ENCODE measurements around the gene SLC43A2.
A peak's percentile ranks its signal among the peaks of the same experiment; 100 is the strongest.

The SLC43A2 gene

GRCh38 chr17:1643293-1643998, 14.8 kb upstream of the SLC43A2 start:
- peak; percentile 78 for DNase-seq

DNA sequence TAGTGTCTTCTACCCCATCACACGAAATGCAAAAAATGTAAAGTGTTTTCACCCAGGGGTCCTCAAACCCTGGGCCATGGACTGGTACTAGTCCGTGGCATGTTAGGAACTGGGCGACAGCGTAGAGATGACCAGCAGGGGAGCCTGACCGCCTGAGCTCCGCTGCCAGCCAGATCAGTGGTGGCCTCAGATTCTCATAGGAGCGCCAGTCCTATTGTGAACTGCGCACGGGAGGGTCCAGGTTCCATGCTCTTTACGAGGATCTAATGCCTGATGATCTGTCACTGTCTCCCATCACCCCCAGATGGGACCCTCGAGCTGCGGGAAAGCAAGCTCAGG, 12.4 kb upstream of the SLC43A2 start:
- no peak for DNase-seq

GRCh38 chr17:1640329-1641064, 11.9 kb upstream of the SLC43A2 start:
- no peak for DNase-seq

DNA sequence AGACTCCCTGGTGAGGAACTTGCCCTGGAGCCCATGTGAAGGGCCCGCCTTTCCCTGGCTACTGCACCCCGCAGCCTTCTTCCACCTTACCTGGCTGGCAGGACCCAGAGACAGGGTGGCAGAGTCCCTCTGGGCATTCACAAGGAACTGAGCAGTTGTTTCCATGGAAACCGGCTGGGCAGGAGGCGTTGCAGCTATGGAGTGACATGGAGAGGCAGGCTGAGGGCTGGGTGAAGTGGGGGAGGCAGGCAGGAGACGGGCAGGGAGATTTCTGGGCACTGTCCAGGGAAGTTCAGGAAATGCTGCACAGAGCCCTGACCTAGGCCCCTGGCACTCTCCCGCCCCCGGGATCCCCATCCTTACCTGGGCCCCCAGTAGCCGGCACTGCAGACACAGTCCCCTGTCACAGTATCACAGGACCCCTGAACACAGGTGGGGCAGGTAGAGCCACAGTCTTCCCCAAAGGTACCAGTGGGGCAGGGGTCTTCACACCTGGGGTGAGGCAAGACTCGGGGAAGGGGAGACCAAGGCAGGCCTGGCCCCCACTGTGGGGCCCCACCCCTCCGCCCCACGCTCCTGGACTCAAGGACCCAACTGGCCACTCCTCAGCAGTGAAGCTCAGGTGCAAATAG, 11.0 kb upstream of the SLC43A2 start:
- DNase-seq = no peak

- DNase-seq = no peak
Measured at GRCh38 chr17:1638624-1639300, 10.1 kb upstream of the SLC43A2 start.

GRCh38 chr17:1638171-1638590, 9.5 kb upstream of the SLC43A2 start:
- DNase-seq = no peak

- no peak for DNase-seq
Measured at GRCh38 chr17:1636732-1637285, 8.2 kb upstream of the SLC43A2 start.

- DNase-seq = no peak
Measured at GRCh38 chr17:1635675-1636465, 7.2 kb upstream of the SLC43A2 start.

DNA sequence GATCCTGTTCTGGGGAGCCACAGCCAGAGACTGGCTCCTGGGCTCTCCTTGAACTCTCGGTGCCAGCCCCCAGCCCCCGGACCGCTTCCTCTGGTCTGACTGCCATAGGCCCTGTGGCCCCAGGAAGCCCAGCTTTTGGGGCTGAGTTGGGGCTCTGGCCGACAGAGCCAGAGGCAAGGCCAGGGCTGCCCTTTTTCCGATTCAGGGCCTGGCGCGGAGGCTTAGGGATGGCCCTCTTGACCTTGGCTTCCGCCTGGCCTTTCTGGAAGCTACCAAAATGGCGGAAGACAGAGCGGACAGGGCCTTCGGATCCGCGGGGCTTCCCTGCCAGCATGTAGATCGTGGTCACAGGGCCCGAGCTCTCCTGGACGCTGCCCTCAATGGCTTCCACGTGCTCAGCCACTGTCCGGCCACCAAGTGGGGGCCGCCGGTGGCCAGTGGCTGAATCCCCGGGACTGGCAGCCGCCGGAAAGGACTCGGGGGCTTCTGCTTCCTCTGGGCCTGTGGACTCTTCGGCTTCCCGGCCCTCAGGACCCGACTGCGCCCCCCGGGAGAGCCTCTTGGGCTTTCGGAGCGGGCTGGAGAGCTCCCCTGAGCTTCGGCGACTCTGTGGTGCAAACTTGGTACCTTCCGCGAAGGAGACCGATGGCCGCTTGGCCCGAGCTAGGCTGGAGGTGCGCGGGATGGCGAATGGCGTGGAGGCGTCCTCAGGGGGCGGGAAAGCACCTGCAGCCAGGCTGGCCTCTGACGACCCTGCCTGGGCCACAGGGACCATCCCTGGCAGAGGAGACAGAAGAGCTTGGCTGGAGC, 6.4 kb upstream of the SLC43A2 start:
- no peak for DNase-seq

DNA sequence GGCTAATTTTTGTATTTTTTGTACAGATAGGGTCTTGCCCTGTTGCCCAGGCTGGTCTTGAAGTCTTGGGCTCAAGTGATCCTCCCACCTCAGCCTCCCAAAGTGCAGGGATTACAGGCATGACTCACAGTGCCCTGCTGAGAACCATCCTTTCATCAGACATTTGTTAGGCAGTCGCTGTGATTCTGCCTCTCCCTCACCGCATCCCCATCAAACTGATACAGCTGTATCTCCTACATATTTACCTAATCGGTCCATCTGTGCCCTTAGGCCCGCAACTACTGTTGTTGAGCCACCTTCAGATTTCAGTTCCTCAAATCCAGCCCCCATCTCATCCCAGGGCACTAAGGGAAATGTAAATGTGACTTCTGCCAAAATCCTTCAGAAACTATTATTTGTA, 2.0 kb upstream of the SLC43A2 start:
- no peak for DNase-seq

DNA sequence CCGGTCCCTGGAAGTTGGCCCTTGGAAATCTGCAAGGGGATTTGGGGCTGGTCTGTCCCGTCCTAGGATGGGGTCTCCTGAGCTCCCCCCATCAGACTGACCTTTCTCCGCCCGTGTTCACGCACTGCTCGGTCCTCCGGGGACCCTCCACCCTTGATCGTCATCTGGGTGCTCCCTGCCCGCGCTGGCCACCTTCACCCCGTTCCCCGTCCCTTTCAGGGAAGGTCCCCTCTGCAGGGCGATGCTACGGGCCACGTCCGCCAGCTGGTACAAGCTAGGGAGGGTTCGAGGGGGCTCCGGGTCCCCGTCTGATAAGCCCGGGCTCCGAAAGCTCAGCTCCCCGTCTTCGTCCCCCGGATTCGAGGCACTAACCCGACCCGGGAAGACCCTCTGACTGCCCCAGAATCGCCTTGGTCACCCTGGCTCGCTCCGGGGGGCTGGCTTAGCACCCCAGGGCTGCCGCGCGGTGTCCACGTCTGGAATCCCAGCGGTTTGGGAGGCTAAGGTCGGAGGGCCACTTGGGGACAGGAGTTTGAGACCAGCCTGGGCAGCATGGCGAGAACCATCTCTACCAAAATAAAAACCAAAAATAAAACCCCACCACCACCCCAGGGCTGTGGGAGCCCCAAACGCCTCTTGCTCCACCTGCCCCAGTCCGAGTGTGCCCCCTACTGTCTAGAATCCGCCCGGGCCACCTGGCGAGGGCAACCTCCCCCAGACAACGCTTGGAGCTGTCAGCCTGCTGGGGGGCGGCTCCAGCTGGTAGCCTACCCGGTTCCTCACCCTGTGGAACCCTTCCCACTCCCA, 1.1 kb upstream of the SLC43A2 start:
- peak; percentile 67 for DNase-seq

GRCh38 chr17:1628856-1629503, 346 bp upstream of the SLC43A2 start:
- DNase-seq = peak; percentile 99

DNA sequence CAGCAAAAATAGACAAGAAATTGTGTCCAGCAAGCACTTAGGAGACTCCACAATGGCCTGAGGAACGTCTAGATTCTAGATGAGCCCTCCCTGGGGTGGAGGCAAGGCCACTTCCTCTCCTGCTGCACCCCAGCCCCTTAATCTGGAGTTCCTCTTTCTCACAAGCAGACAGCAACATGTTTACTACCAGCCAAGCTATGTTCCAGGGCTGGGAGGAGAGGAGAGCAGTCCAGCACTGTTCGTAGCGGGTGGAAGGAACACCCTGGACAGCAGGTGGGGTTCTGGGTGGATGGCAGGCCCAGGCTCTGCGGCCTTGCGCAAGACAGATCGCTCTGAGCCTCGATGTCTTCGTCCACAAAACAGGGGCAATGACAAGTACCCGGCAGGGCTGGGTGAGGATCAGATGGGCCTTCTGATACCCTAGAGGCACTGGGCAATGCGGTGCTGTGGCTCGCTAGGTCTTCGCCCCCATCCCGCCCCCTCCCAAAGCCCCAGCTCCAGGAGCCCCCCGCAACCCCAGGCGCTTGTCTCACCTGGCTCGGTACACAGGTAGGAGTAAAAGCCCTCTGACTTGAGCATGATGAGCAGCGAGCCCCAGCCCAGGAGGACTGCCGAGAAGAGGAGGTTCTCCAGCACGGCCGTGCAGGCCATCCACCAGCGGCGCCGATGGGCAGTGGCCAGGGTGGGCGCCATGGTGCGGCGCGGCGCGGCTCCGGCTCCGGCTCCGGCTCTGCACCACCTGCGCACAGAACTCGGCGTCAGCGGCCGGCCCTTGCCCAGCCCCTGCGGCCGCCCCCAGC, 1.3 kb downstream of the SLC43A2 start:
- DNase-seq = no peak

DNA sequence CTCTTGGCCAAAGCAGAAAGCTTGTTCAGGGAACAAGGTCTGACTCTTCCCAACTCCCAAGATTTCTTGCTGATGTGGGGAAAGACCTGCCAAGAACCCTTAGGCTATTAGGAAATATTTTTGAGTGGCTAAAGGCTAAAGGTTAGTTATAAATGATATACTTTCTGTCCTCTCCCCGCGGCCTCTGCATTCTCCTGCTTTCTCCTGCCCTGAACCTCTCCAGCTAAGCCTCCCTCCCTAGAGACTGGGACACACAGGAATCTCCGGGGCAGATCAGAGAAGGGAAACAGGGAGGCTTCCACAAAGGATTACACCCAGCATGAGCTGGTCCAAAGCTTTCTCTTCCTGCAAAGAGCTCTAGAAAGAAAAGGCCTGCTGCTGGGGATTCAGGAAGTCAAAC, 2.3 kb downstream of the SLC43A2 start:
- DNase-seq = no peak

DNA sequence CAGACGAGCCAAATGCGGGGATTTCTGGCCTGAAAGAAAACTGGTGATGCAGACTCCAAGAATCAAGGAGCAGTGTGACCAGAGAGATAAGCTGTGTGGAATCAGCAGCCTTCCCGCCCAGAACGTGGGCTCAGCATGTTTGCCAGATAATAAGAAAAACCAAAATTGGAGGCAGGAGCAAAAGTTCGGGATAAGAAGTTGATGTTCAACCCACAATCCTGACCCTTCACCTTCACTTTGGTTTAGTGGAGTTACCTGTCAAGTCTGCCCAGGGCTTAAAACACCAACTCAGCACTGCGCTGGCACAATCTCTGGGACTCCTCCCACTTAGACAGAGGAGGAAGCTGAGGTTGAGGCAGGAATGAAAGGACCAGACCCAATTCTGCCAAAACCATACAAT, 3.1 kb downstream of the SLC43A2 start:
- no peak for DNase-seq

- no peak for DNase-seq
Measured at GRCh38 chr17:1625053-1625452, 3.6 kb downstream of the SLC43A2 start.

- DNase-seq = no peak
Measured at GRCh38 chr17:1624650-1625049, 4.0 kb downstream of the SLC43A2 start.

GRCh38 chr17:1623057-1623630, 5.5 kb downstream of the SLC43A2 start:
- DNase-seq = no peak

Data from NCI-H2171 treated with DMSO at 0.1 percent for 48 hours (cell line).